HFF-Myc (cell line): ENCODE measurements around the gene TDRD12.

Experiments
- DNase-seq: peaks from one replicate; pipeline ENCODE4 v3.0.0-alpha.2; 2011; ENCODE audit warnings: low read depth; ENCODE audit errors: extremely low read depth
- H3K4me3 ChIP-seq: replicated peaks from 2 replicates; pipeline ENCODE4 v1.5.1; 2011; ENCODE audit warnings: low read depth, mild to moderate bottlenecking, control low read depth, low read length
- CTCF ChIP-seq: IDR thresholded peaks from 2 replicates; pipeline ENCODE4 v1.5.1; 2012; ENCODE audit warnings: mild to moderate bottlenecking, low read depth, low read length, control low read depth; ENCODE audit errors: missing control alignments

TDRD12 gene

DNA sequence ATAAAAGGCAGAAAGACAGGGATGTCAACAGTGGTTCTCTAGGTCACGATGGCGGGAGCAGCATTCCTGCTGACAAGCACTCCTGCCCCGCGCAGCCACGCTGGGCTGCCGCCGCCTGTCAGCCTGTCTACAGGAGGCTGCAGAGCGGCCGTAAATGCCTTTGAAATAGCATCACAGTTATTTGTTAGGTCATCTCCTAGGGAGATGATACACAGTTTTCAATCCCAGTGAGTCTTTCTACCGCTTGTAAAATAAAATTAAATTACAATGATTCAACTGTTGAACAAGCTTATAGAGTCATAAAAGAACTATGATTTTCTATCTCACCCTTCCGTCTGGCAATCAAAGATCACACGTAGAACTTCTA, 157.3 kb downstream of the TDRD12 start:
- DNase-seq: no peak
- H3K4me3 ChIP-seq: no peak overlapping the region
- TF ChIP-seq CTCF: no peak
